BE2C (cell line): ENCODE measurements around the gene ADAM19.
A peak's percentile ranks its signal among the peaks of the same experiment; 100 is the strongest.

ENCODE experiments used
- DNase-seq: peaks from one replicate; pipeline ENCODE4 v3.0.0-alpha.2; 2020
- H3K27me3 ChIP-seq: fragments of 250-450 bp; sonication (Bioruptor Pico); 2 replicates; pipeline ENCODE4 v1.5.1; 2020; ENCODE audit warnings: mild to moderate bottlenecking
- H3K36me3 ChIP-seq: fragments of 250-450 bp; sonication (Bioruptor Pico); 2 replicates; pipeline ENCODE4 v1.5.1; 2020; ENCODE audit warnings: mild to moderate bottlenecking
- H3K4me1 ChIP-seq: fragments of 250-450 bp; sonication (Bioruptor Pico); 2 replicates; pipeline ENCODE4 v1.5.1; 2020
- H3K4me3 ChIP-seq: 2 replicates; pipeline ENCODE4 v1.5.1; 2011; ENCODE audit warnings: low read depth, low read length
- H3K9me3 ChIP-seq: fragments of 250-450 bp; sonication (Bioruptor Pico); 2 replicates; pipeline ENCODE4 v1.5.1; 2020
- CTCF ChIP-seq: IDR thresholded peaks from 2 replicates; pipeline ENCODE4 v1.5.1; 2012; ENCODE audit warnings: mild to moderate bottlenecking, low read depth, low read length

Gene ADAM19

GRCh38 chr5:157478726-157479125 is 96.8 kb downstream of the ADAM19 start:
- no peak for DNase-seq
- no peaks in the 10 kb centered on the region for H3K36me3 ChIP-seq
- TF ChIP-seq CTCF: no peak

GRCh38 chr5:157477814-157478494 is 97.6 kb downstream of the ADAM19 start:
- no peak for DNase-seq
- Histone ChIP-seq H3K9me3 (no peaks in the 10 kb centered on the region), H3K27me3 (peaks cover 6% of the 10 kb centered on the region), H3K4me1 (no peaks in the 10 kb centered on the region), H3K36me3 (no peaks in the 10 kb centered on the region), H3K4me3 (no peak overlapping the region)
- TF ChIP-seq CTCF: no peak

More at GRCh38 chr5:157478726-157479125, 96.8 kb downstream of the ADAM19 start:
- H3K27me3 ChIP-seq: peaks cover 6% of the 10 kb centered on the region
- H3K4me3 ChIP-seq: no peak overlapping the region
- no peaks in the 10 kb centered on the region for H3K9me3 ChIP-seq
- H3K4me1 ChIP-seq: no peaks in the 10 kb centered on the region

- H3K9me3 ChIP-seq: no peaks in the 10 kb centered on the region
- H3K27me3 ChIP-seq: peaks cover 6% of the 10 kb centered on the region
- peak; percentile 89 for TF ChIP-seq CTCF
- no peaks in the 10 kb centered on the region for H3K36me3 ChIP-seq
- H3K4me1 ChIP-seq: no peaks in the 10 kb centered on the region
- peak; percentile 48 for DNase-seq
- H3K4me3 ChIP-seq: no peak overlapping the region
Observed at GRCh38 chr5:157476702-157477408, 98.7 kb downstream of the ADAM19 start.

- no peaks in the 10 kb centered on the region for H3K4me1 ChIP-seq
- no peaks in the 10 kb centered on the region for H3K9me3 ChIP-seq
- no peaks in the 10 kb centered on the region for H3K36me3 ChIP-seq
- TF ChIP-seq CTCF: no peak
- no peak overlapping the region for H3K4me3 ChIP-seq
- DNase-seq: no peak
- no peaks in the 10 kb centered on the region; the same call in 1 of the 2 replicates for H3K27me3 ChIP-seq
Observed at GRCh38 chr5:157475432-157475831, 100.1 kb downstream of the ADAM19 start.

- DNase-seq: no peak
- Histone ChIP-seq H3K27me3 (no peaks in the 10 kb centered on the region), H3K4me1 (no peaks in the 10 kb centered on the region), H3K4me3 (no peak overlapping the region), H3K9me3 (no peaks in the 10 kb centered on the region), H3K36me3 (no peaks in the 10 kb centered on the region)
- TF ChIP-seq CTCF: no peak
Observed at GRCh38 chr5:157473383-157474320, 101.9 kb downstream of the ADAM19 start.
